Loucy (cell line): Measurements from ENCODE around the gene ELL.
A peak's percentile ranks its signal among the peaks of the same experiment; 100 is the strongest.

ENCODE experiments used
- H2AFZ ChIP-seq: fragments of 200-600 bp; sonication (generic); 2 replicates; pipeline ENCODE4 v1.6.0; 2016; ENCODE audit warnings: antibody characterized with exemption, mild to moderate bottlenecking, low read length, moderate library complexity
- H3F3A ChIP-seq: fragments of 200-600 bp; 2 replicates; pipeline ENCODE4 v1.6.0; 2016; ENCODE audit warnings: antibody characterized with exemption, low read depth, mild to moderate bottlenecking
- H3K27me3 ChIP-seq: fragments of 200-600 bp; sonication (generic); 2 replicates; pipeline ENCODE4 v1.6.1; 2014; ENCODE audit warnings: low read length, mild to moderate bottlenecking; ENCODE audit not compliant: insufficient read depth, poor library complexity, severe bottlenecking
- H3K36me3 ChIP-seq: fragments of 200-600 bp; sonication (generic); 2 replicates; pipeline ENCODE4 v1.6.1; 2016; ENCODE audit warnings: low read length; ENCODE audit not compliant: insufficient read depth
- H3K4me1 ChIP-seq: fragments of 200-600 bp; sonication (generic); 2 replicates; pipeline ENCODE4 v1.5.1; 2014; ENCODE audit warnings: low read length, mild to moderate bottlenecking; ENCODE audit not compliant: insufficient read depth, poor library complexity, severe bottlenecking
- H3K4me2 ChIP-seq: fragments of 200-600 bp; sonication (generic); 2 replicates; pipeline ENCODE4 v1.6.0; 2014; ENCODE audit warnings: antibody characterized with exemption, low read length, low read depth, mild to moderate bottlenecking; ENCODE audit not compliant: poor library complexity, severe bottlenecking
- H3K4me3 ChIP-seq: fragments of 200-600 bp; sonication (generic); 2 replicates; pipeline ENCODE4 v1.5.1; 2014; ENCODE audit warnings: low read length, mild to moderate bottlenecking, mixed read lengths; ENCODE audit not compliant: poor library complexity, severe bottlenecking
- H3K79me2 ChIP-seq: fragments of 200-600 bp; sonication (generic); 2 replicates; pipeline ENCODE4 v1.6.1; 2014; ENCODE audit warnings: low read length; ENCODE audit not compliant: insufficient read depth
- H3K9ac ChIP-seq: fragments of 200-600 bp; sonication (generic); 2 replicates; pipeline ENCODE4 v1.6.0; 2014; ENCODE audit warnings: mild to moderate bottlenecking, low read depth, low read length, moderate library complexity; ENCODE audit not compliant: poor library complexity, severe bottlenecking
- H3K9me2 ChIP-seq: fragments of 200-600 bp; sonication (generic); replicated peaks from 2 replicates; pipeline ENCODE4 v1.6.1; 2016; ENCODE audit warnings: low read depth, low read length, mixed read lengths
- H3K9me3 ChIP-seq: fragments of 200-600 bp; sonication (generic); 2 replicates; pipeline ENCODE4 v1.6.1; 2014; ENCODE audit warnings: mild to moderate bottlenecking, antibody characterized with exemption, low read length, low read depth; ENCODE audit not compliant: insufficient read depth
- H4K20me1 ChIP-seq: fragments of 200-600 bp; sonication (generic); 2 replicates; pipeline ENCODE4 v1.6.0; 2014; ENCODE audit warnings: antibody characterized with exemption, low read length, mild to moderate bottlenecking; ENCODE audit not compliant: insufficient read depth, poor library complexity, severe bottlenecking
- EZH2phosphoT487 ChIP-seq: fragments of 200-600 bp; IDR thresholded peaks from 2 replicates; pipeline ENCODE4 v1.6.1; 2018; ENCODE audit warnings: antibody characterized with exemption, mild to moderate bottlenecking, moderate library complexity, borderline replicate concordance
- TF ChIP-seq, protein P1 (sequence below): fragments of 200-600 bp; sonication (generic); conservative IDR thresholded peaks from 2 replicates; pipeline ENCODE4 v1.5.1; 2014; ENCODE audit warnings: mild to moderate bottlenecking, antibody characterized with exemption, low read length

ELL gene

DNA sequence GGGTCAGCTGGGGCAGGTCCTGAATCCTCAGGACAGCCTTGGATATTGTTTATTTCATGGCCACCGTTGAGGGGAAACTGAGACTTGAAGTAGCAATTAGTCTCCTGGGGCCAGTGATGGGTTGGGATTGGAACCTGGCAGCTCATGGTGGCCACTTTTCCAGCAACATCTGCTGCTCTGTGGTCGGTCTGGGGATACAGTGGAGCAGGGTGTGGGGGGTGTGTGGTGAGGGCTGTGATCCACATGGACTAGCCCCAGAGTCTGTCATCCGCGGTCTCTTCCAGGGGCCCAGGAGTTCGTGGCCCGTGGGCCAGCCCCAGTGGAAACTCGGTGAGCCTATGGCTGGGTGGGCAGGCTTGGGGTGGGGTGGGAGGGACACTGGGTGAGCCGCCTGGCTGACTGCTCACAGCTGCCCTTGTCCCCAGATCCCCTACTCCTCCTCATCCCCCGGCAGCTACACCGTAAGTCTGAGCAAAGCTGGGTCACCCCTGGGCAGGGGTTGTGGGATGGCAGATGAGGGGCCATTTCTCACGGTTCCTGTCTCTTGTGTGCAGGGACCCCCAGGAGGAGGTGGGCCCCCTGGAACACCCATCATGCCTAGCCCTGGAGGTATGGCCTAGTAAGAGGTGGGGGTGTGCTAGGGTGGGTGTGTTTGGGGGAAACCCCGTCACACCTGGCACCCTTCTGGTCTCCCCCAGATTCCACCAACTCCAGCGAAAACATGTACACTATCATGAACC lies 89.4 kb downstream of the ELL start:
- H3K4me2 ChIP-seq = no peak overlapping the region
- H3K9me3 ChIP-seq = no peaks in the 10 kb centered on the region
- no peaks in the 10 kb centered on the region for H3K9me2 ChIP-seq
- H2AFZ ChIP-seq = no peak overlapping the region
- H3K4me1 ChIP-seq = peaks cover 25% of the 10 kb centered on the region
- no peaks in the 10 kb centered on the region for H3K36me3 ChIP-seq
- H4K20me1 ChIP-seq = peaks cover 11% of the 10 kb centered on the region
- H3K79me2 ChIP-seq = peaks cover 6% of the 10 kb centered on the region; the same call in 1 of the 2 replicates
- no peaks in the 10 kb centered on the region for H3F3A ChIP-seq
- peak overlapping the region; percentile 52 for H3K4me3 ChIP-seq
- no peaks in the 10 kb centered on the region for H3K27me3 ChIP-seq
- H3K9ac ChIP-seq = peak overlapping the region; percentile 46
- TF ChIP-seq, protein P1, sequence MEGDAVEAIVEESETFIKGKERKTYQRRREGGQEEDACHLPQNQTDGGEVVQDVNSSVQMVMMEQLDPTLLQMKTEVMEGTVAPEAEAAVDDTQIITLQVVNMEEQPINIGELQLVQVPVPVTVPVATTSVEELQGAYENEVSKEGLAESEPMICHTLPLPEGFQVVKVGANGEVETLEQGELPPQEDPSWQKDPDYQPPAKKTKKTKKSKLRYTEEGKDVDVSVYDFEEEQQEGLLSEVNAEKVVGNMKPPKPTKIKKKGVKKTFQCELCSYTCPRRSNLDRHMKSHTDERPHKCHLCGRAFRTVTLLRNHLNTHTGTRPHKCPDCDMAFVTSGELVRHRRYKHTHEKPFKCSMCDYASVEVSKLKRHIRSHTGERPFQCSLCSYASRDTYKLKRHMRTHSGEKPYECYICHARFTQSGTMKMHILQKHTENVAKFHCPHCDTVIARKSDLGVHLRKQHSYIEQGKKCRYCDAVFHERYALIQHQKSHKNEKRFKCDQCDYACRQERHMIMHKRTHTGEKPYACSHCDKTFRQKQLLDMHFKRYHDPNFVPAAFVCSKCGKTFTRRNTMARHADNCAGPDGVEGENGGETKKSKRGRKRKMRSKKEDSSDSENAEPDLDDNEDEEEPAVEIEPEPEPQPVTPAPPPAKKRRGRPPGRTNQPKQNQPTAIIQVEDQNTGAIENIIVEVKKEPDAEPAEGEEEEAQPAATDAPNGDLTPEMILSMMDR = no peak
- TF ChIP-seq EZH2phosphoT487 = no peak

DNA sequence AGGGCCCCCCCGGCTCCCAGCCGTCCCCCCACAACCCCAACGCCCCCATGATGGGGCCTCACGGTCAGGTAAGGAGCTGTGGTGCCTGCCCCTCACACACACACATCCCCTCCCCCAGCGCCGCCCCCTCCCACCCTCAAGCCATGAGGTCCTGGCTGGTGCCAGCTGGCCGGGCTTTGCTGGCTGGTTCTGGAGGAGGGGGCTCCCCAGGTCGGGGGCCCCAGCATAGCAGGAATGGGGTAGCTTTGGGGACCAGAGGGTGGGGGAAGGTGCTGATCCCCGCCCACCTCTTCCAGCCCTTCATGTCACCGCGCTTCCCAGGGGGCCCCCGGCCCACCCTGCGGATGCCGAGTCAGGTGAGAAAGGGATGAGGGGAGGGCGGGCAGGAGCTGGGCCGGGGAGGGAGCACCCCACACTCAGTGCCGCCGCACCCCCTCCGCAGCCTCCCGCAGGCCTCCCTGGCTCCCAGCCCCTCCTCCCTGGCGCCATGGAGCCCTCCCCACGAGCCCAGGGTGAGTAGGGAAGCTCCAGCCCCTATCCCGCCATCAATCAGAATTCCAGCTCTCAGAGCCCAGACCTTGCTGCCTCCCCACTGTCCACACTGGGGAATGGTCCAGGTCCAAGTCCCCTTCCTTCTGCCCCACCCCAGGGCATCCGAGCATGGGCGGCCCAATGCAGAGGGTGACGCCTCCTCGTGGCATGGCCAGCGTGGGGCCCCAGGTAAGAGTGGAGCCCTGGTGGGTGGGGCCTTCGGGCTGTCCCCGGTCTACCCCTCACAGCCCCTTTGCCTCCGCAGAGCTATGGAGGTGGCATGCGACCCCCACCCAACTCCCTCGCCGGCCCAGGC lies 90.3 kb downstream of the ELL start:
- H3K4me3 ChIP-seq = no peak overlapping the region
- no peaks in the 10 kb centered on the region for H3K9me3 ChIP-seq
- no peaks in the 10 kb centered on the region for H3K36me3 ChIP-seq
- H3K4me2 ChIP-seq = no peak overlapping the region
- no peak overlapping the region for H2AFZ ChIP-seq
- H3F3A ChIP-seq = no peaks in the 10 kb centered on the region
- H3K9ac ChIP-seq = no peak overlapping the region
- H4K20me1 ChIP-seq = peaks cover 11% of the 10 kb centered on the region
- H3K4me1 ChIP-seq = peaks cover 22% of the 10 kb centered on the region
- no peaks in the 10 kb centered on the region for H3K27me3 ChIP-seq
- H3K79me2 ChIP-seq = peaks cover 9% of the 10 kb centered on the region; the same call in 1 of the 2 replicates
- TF ChIP-seq EZH2phosphoT487 = no peak
- TF ChIP-seq, protein P1 = no peak
- H3K9me2 ChIP-seq = no peaks in the 10 kb centered on the region

DNA sequence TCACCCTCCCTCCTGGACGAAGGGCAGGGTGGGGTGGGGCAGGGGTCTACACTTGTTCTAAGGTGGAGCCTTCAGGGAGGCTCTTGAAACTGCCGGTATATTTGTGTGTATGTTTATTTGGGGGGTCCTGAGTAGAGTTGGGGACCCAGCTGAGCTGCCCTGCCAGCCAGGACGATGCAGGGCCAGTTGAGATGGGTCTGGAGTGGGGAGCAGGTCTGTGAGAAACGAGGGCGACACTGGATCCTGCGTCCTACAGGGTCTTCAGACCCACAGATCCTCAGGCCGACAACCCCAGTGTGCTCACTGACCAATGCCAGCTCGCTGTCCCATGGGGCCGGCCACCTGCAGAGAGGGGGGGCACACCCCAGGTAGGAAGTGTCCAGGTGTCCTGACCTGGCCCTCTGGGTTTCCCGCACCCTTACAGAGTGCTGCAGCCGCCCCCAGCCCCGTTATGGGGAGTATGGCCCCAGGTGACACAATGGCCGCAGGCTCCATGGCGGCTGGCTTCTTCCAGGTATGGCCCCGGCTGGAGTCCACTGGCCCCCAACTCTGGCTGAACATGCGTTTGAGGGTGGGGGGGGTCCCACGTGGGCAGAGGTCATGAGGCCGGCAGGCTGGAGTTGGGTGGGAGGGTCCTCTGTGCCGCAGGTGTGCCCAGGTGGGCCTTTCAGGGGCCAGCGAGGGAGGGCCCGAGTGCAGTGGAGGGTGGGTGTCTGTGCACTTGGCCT lies 91.3 kb downstream of the ELL start:
- H3K4me3 ChIP-seq = peak overlapping the region; percentile 72
- H3K9ac ChIP-seq = peak overlapping the region; percentile 71
- peaks cover 18% of the 10 kb centered on the region for H3K4me1 ChIP-seq
- H3K79me2 ChIP-seq = peaks cover 19% of the 10 kb centered on the region; the same call in 1 of the 2 replicates
- H3F3A ChIP-seq = no peaks in the 10 kb centered on the region
- H2AFZ ChIP-seq = no peak overlapping the region
- H3K9me2 ChIP-seq = no peaks in the 10 kb centered on the region
- H3K4me2 ChIP-seq = peak overlapping the region; percentile 88
- no peaks in the 10 kb centered on the region for H3K27me3 ChIP-seq
- no peaks in the 10 kb centered on the region for H3K9me3 ChIP-seq
- peaks cover 16% of the 10 kb centered on the region for H4K20me1 ChIP-seq
- no peaks in the 10 kb centered on the region for H3K36me3 ChIP-seq
- TF ChIP-seq, protein P1 = no peak
- no peak for TF ChIP-seq EZH2phosphoT487
